Fibroblast of villous mesenchyme (primary cell): ENCODE data around the gene RPL10A. TPM values are rescaled to one million over a fixed set of nuclear protein-coding genes. Genes with fewer than 3 reads are reported as not detected.

Experiments used
- DNase-seq: peaks from one replicate; pipeline ENCODE4 v3.0.0-alpha.2; 2010; ENCODE audit warnings: low read depth
- H3K4me3 ChIP-seq: 2 replicates; pipeline ENCODE4 v1.5.1; 2011; ENCODE audit warnings: low read depth, mild to moderate bottlenecking, low read length
- CTCF ChIP-seq: IDR thresholded peaks from 2 replicates; pipeline ENCODE4 v1.5.1; 2012; ENCODE audit warnings: low read depth, mild to moderate bottlenecking, low read length; ENCODE audit not compliant: insufficient read depth
- small RNA-seq: library from RNA; depleted of rRNA; stranded (forward); fragments of <200 nt; gene quantifications from one replicate; pipeline ENCODE3, GENCODE V24; 2012
- total RNA-seq: library from RNA; depleted of rRNA; stranded (reverse); fragments of >200 nt; gene quantifications from 2 replicates; pipeline ENCODE4 v1.2.3, GENCODE V29; 2012

RPL10A gene
- total RNA-seq, 1 donor: 1,513 TPM

DNA sequence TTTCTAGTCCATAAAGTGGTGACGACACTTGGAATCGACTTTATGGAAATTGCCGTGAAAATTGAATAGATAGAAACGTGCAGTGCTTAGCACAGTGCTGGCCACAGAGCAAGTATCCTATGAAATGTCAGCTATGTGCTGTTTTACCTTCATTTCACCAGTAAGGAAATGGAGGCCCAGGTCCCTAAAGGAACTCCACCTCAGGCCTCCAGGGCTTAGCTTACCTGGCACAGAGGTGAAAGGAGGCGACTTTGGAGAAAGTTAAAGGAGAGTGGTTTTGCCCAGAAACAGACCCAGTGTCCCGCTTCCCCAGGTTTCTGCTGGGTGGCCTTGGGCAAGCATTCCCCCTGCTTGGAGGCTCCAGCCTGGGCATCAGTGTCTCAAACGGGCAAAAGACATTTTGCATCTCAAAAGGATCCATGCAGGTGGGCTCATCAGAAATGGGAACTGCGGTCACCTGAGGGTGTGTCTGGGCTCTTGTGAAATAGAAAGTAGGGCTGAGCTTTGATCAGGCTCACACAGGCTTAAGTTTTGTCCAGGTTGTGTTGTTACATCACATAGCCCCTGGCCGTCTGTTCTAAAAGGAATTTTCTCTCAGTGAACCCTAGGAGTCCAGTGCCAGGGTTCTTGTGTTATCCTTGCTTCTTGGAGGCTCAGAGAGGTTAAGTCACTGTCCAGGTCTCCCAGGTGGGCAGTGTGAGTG lies 51.3 kb downstream of the RPL10A start:
- no peak for TF ChIP-seq CTCF
- no peak overlapping the region for H3K4me3 ChIP-seq
- DNase-seq: no peak

Small RNAs within 50 kb of the gene (small RNA-seq; reads per million reads assigned to genes)
- not detected for gene MIR7111

Other genes starting within 250 kb of the RPL10A start
- 14.2 and 16.8 TPM in 2 replicates for gene ZNF76, start 208.7 kb upstream of the RPL10A start, total RNA-seq
- gene DEF6, start 170.6 kb upstream of the RPL10A start, total RNA-seq: 0.32 and 1.3 TPM in 2 replicates
- gene PPARD, start 125.8 kb upstream of the RPL10A start, total RNA-seq: 8.2 and 8.7 TPM in 2 replicates
- 4.5 and 6.5 TPM in 2 replicates for gene FANCE, start 16.1 kb upstream of the RPL10A start, total RNA-seq
- gene TEAD3, start 28.7 kb downstream of the RPL10A start, total RNA-seq: 23.7 and 27.1 TPM in 2 replicates
- gene TULP1, start 44.5 kb downstream of the RPL10A start, total RNA-seq: not detected in 2 replicates
- 1.3 and 3.2 TPM in 2 replicates for gene FKBP5, start 220.5 kb downstream of the RPL10A start, total RNA-seq